ENCODE measurements around the gene MSI2.

Gene MSI2

DNA sequence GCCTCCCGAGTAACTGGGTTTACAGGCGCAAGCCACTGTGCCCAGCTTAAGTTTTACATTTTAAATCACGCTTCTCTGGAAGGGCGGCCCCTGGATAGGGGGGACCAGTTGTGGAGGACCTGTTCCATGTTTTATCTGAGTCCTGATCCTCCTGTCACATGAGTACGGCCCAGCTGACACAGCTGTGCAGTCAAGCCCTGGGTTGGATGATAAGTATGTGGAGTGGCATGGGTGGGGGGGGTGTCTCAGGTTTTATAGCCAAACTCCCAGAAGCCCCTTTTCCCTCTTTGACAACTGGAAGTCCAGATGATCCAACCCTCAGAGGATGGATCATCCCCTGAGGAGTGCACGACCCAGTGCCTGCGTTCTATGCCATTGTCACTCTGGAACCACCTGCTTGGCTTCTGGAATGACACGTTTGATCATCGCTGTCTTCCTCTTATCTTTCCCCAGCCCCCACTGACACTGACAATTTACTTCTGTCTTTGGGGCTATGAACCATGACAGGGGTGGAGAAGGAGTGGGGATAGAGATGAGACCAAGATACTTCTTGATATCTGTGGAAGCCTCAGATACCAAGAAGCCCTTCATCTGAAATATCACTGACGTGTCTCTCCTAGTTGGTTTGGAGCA is 191.2 kb downstream of the MSI2 start:
- Histone ChIP-seq H3K27me3 (ENCODE audit: control insufficient read depth, insufficient read depth, low read length) (no peaks in the 10 kb centered on the region), H3K4me3 (ENCODE audit: low read length) (no peak overlapping the region), H3K9me3 (ENCODE audit: control insufficient read depth, insufficient read depth, low read length) (no peaks in the 10 kb centered on the region), H3K27ac (ENCODE audit: low read length) (no peak overlapping the region), H3K4me1 (ENCODE audit: control insufficient read depth, insufficient read depth, low read length) (no peaks in the 10 kb centered on the region; the same call in none of the 2 replicates), H3K36me3 (ENCODE audit: control insufficient read depth, insufficient read depth, low read length) (no peaks in the 10 kb centered on the region)
- DNase-seq (ENCODE audit: low read depth, low spot score), result no peak
- WGBS (ENCODE audit: insufficient coverage, insufficient read length), result no CpG with 5 or more reads among the region's 10 CpGs

GRCh38 chr17:57447990-57448758 is 191.9 kb downstream of the MSI2 start:
- H3K4me1 ChIP-seq (ENCODE audit: control insufficient read depth, insufficient read depth, low read length), result no peaks in the 10 kb centered on the region; the same call in none of the 2 replicates
- no peak overlapping the region for H3K4me3 ChIP-seq (ENCODE audit: low read length)
- no peaks in the 10 kb centered on the region for H3K27me3 ChIP-seq (ENCODE audit: control insufficient read depth, insufficient read depth, low read length)
- H3K27ac ChIP-seq (ENCODE audit: low read length), result no peak overlapping the region
- no CpG with 5 or more reads among the region's 10 CpGs for WGBS (ENCODE audit: insufficient coverage, insufficient read length)
- H3K9me3 ChIP-seq (ENCODE audit: control insufficient read depth, insufficient read depth, low read length), result no peaks in the 10 kb centered on the region
- no peak for DNase-seq (ENCODE audit: low read depth, low spot score)
- H3K36me3 ChIP-seq (ENCODE audit: control insufficient read depth, insufficient read depth, low read length), result no peaks in the 10 kb centered on the region

DNA sequence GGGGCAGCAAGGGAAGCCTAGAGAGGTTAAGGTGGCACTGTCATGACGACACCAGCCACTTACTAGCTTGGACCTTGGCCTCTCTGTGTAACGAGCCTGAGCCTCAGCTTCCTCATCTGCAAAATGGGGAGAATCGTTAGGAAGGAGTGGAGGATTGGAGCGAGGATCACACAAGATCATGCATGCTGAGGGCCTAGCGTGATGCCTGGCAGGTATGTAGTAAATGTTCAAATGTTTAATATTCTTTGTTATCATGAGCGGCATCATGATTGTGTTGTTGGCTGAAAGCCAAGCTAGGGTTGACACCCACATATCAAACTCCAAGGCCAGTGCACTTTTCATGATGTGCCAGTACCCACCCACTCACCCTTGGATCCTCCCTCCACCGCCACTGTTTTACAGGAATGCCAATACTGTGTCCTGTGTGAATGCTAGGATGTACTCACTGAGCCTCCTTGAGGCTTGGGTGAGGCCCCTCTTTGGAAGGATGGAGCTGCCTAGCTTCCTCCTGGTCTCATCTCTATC is 192.5 kb downstream of the MSI2 start:
- H3K4me3 ChIP-seq (ENCODE audit: low read length), result no peak overlapping the region
- H3K27me3 ChIP-seq (ENCODE audit: control insufficient read depth, insufficient read depth, low read length), result no peaks in the 10 kb centered on the region
- no CpG with 5 or more reads among the region's 7 CpGs for WGBS (ENCODE audit: insufficient coverage, insufficient read length)
- H3K36me3 ChIP-seq (ENCODE audit: control insufficient read depth, insufficient read depth, low read length), result no peaks in the 10 kb centered on the region
- H3K9me3 ChIP-seq (ENCODE audit: control insufficient read depth, insufficient read depth, low read length), result no peaks in the 10 kb centered on the region
- no peak overlapping the region for H3K27ac ChIP-seq (ENCODE audit: low read length)
- no peak for DNase-seq (ENCODE audit: low read depth, low spot score)
- no peaks in the 10 kb centered on the region; the same call in 1 of the 2 replicates for H3K4me1 ChIP-seq (ENCODE audit: control insufficient read depth, insufficient read depth, low read length)

DNA sequence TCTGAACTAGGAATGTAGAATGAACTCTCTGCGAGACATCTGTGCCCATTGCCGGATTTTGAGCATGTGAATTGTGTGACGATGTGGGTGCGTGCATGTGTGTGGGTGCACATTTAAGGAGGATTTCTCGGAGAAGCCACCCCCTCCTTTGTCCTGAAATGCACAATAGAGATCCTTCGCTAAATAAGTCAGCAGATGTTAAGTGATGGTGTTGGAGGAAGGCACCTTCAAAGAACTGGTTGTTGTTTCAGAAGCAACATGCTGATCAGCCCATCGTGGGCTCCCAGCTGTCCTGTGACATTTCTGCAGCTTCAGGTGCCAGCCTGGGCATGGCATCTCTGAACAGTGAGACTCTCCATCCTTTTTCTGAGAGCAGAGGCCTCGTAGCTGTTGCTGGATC is 194.9 kb downstream of the MSI2 start:
- no peak for DNase-seq (ENCODE audit: low read depth, low spot score)
- no peaks in the 10 kb centered on the region for H3K9me3 ChIP-seq (ENCODE audit: control insufficient read depth, insufficient read depth, low read length)
- no CpG with 5 or more reads among the region's 8 CpGs for WGBS (ENCODE audit: insufficient coverage, insufficient read length)
- H3K4me3 ChIP-seq (ENCODE audit: low read length), result no peak overlapping the region
- no peaks in the 10 kb centered on the region for H3K36me3 ChIP-seq (ENCODE audit: control insufficient read depth, insufficient read depth, low read length)
- H3K4me1 ChIP-seq (ENCODE audit: control insufficient read depth, insufficient read depth, low read length), result peaks cover 2% of the 10 kb centered on the region; the same call in 1 of the 2 replicates
- no peak overlapping the region for H3K27ac ChIP-seq (ENCODE audit: low read length)
- H3K27me3 ChIP-seq (ENCODE audit: control insufficient read depth, insufficient read depth, low read length), result no peaks in the 10 kb centered on the region

DNA sequence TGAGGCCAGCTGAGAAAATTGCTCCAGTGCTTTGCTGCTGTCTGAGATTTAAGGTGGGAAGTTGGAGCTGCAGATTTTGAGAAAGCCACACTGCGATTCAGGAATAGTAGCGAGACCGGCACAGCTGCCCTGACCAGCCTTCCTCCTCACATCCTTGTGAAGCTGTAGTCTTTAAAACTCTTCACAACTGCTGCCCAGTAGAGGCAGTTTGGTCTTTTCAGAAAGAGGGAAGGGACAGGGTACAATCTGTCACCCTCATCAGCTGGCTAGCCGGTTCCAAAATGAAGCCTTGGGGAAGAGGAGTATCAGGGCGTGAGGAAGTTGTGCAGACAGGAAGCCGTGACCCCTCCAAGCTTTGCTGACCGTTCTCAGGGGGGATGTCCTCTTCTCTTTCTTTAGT is 195.3 kb downstream of the MSI2 start:
- Histone ChIP-seq H3K4me3 (ENCODE audit: low read length) (no peak overlapping the region), H3K4me1 (ENCODE audit: control insufficient read depth, insufficient read depth, low read length) (peaks cover 2% of the 10 kb centered on the region; the same call in 1 of the 2 replicates), H3K9me3 (ENCODE audit: control insufficient read depth, insufficient read depth, low read length) (no peaks in the 10 kb centered on the region), H3K36me3 (ENCODE audit: control insufficient read depth, insufficient read depth, low read length) (no peaks in the 10 kb centered on the region), H3K27ac (ENCODE audit: low read length) (no peak overlapping the region), H3K27me3 (ENCODE audit: control insufficient read depth, insufficient read depth, low read length) (no peaks in the 10 kb centered on the region)
- WGBS (ENCODE audit: insufficient coverage, insufficient read length), result no CpG with 5 or more reads among the region's 7 CpGs
- DNase-seq (ENCODE audit: low read depth, low spot score), result no peak

DNA sequence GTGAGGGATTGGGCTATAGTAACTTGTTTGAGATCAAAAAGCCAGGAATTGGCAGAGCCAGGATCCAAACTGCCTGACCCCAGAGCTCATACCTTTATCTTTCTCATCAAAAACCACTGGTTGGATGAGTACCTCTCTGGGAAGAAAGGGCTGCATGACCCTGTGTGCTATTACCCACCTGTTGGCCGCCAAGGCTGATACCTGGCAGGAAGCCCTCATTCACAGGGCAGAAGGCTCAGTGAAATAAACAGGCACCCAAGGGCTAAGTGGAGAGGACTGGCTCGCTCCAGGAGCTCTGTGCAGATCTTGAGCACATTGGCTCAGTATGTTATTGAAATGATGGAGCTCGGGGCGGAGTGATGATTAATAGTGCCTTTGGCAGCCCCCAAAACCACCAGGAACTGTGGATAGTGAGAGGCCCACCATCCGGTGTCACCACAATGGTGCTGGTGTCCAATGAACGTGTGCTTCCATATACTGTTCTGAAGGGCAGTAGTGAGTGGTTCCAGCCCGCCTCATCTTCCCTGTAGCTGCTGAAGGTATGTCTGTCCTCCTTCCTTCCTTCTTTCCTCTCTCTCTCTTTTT is 197.6 kb downstream of the MSI2 start:
- Histone ChIP-seq H3K36me3 (ENCODE audit: control insufficient read depth, insufficient read depth, low read length) (no peaks in the 10 kb centered on the region), H3K27ac (ENCODE audit: low read length) (no peak overlapping the region), H3K9me3 (ENCODE audit: control insufficient read depth, insufficient read depth, low read length) (no peaks in the 10 kb centered on the region), H3K27me3 (ENCODE audit: control insufficient read depth, insufficient read depth, low read length) (no peaks in the 10 kb centered on the region), H3K4me3 (ENCODE audit: low read length) (no peak overlapping the region), H3K4me1 (ENCODE audit: control insufficient read depth, insufficient read depth, low read length) (peaks cover 2% of the 10 kb centered on the region; the same call in 1 of the 2 replicates)
- DNase-seq (ENCODE audit: low read depth, low spot score), result no peak
- WGBS (ENCODE audit: insufficient coverage, insufficient read length), result no CpG with 5 or more reads among the region's 7 CpGs

DNA sequence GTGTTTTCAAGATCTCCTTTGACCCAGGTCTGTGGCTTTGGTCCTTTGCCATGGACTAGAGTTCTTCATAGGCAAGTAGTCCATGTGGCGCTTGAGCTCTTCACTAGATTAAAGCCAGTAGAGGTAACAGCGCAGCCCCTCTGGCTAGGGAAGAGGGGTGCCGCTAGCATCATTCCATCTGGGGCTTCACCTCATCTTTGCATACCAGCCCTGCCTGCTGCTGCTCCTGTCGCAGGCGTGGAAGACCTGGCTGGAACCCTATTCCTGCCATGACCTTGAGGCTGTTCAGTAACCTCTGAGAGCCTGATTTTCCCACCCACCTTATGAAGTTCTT is 198.4 kb downstream of the MSI2 start:
- H3K27ac ChIP-seq (ENCODE audit: low read length), result no peak overlapping the region
- peaks cover 3% of the 10 kb centered on the region; the same call in 1 of the 2 replicates for H3K4me1 ChIP-seq (ENCODE audit: control insufficient read depth, insufficient read depth, low read length)
- no peaks in the 10 kb centered on the region for H3K27me3 ChIP-seq (ENCODE audit: control insufficient read depth, insufficient read depth, low read length)
- no peak overlapping the region for H3K4me3 ChIP-seq (ENCODE audit: low read length)
- no peaks in the 10 kb centered on the region for H3K36me3 ChIP-seq (ENCODE audit: control insufficient read depth, insufficient read depth, low read length)
- no peak for DNase-seq (ENCODE audit: low read depth, low spot score)
- H3K9me3 ChIP-seq (ENCODE audit: control insufficient read depth, insufficient read depth, low read length), result no peaks in the 10 kb centered on the region
- WGBS (ENCODE audit: insufficient coverage, insufficient read length), result no CpG with 5 or more reads among the region's 5 CpGs

GRCh38 chr17:57455063-57455914 is 199.0 kb downstream of the MSI2 start:
- Histone ChIP-seq H3K4me3 (ENCODE audit: low read length) (no peak overlapping the region), H3K36me3 (ENCODE audit: control insufficient read depth, insufficient read depth, low read length) (no peaks in the 10 kb centered on the region), H3K27ac (ENCODE audit: low read length) (no peak overlapping the region), H3K9me3 (ENCODE audit: control insufficient read depth, insufficient read depth, low read length) (no peaks in the 10 kb centered on the region), H3K27me3 (ENCODE audit: control insufficient read depth, insufficient read depth, low read length) (no peaks in the 10 kb centered on the region), H3K4me1 (ENCODE audit: control insufficient read depth, insufficient read depth, low read length) (peaks cover 3% of the 10 kb centered on the region; the same call in 1 of the 2 replicates)
- WGBS (ENCODE audit: insufficient coverage, insufficient read length), result no CpG with 5 or more reads among the region's 25 CpGs
- DNase-seq (ENCODE audit: low read depth, low spot score), result no peak

GRCh38 chr17:57456622-57457021 is 200.3 kb downstream of the MSI2 start:
- DNase-seq (ENCODE audit: low read depth, low spot score), result no peak
- no CpG with 5 or more reads among the region's 3 CpGs for WGBS (ENCODE audit: insufficient coverage, insufficient read length)
- no peaks in the 10 kb centered on the region for H3K27me3 ChIP-seq (ENCODE audit: control insufficient read depth, insufficient read depth, low read length)
- H3K4me1 ChIP-seq (ENCODE audit: control insufficient read depth, insufficient read depth, low read length), result peaks cover 3% of the 10 kb centered on the region; the same call in 1 of the 2 replicates
- H3K27ac ChIP-seq (ENCODE audit: low read length), result no peak overlapping the region
- no peaks in the 10 kb centered on the region for H3K9me3 ChIP-seq (ENCODE audit: control insufficient read depth, insufficient read depth, low read length)
- no peak overlapping the region for H3K4me3 ChIP-seq (ENCODE audit: low read length)
- H3K36me3 ChIP-seq (ENCODE audit: control insufficient read depth, insufficient read depth, low read length), result no peaks in the 10 kb centered on the region

DNA sequence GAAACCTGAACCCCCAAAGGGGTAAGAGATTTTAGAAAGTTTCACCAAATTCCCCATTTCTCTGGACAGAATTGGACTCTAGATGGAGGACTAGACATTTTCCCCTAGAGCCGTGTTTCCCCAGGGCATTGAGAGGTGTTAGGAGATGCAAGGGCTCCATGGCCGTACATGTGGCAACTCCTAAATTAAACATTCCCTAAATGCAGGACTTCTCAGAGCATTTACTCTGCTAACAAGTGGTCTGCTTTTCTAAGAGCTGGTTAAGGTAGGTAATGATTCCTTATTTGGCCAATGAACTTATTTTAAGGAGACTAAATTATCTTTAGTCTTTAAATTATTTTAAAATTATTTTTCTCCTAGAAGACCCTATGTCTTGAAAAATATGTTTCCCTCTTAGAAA is 200.9 kb downstream of the MSI2 start:
- Histone ChIP-seq H3K4me3 (ENCODE audit: low read length) (no peak overlapping the region), H3K4me1 (ENCODE audit: control insufficient read depth, insufficient read depth, low read length) (peaks cover 3% of the 10 kb centered on the region; the same call in 1 of the 2 replicates), H3K27me3 (ENCODE audit: control insufficient read depth, insufficient read depth, low read length) (no peaks in the 10 kb centered on the region), H3K9me3 (ENCODE audit: control insufficient read depth, insufficient read depth, low read length) (no peaks in the 10 kb centered on the region), H3K27ac (ENCODE audit: low read length) (no peak overlapping the region), H3K36me3 (ENCODE audit: control insufficient read depth, insufficient read depth, low read length) (no peaks in the 10 kb centered on the region)
- WGBS (ENCODE audit: insufficient coverage, insufficient read length), result no CpG with 5 or more reads among the region's 2 CpGs
- no peak for DNase-seq (ENCODE audit: low read depth, low spot score)
